Activated T-cell treated with anti-CD3 and anti-CD28 coated beads, Interleukin-2, amount 50 U/mL, for 24 hours (primary cell): ENCODE results near the gene PADI4.
A peak's percentile ranks its signal among the peaks of the same experiment; 100 is the strongest.
"Not testable (repeated sequence)": the region's sequence is repeated elsewhere in the genome, so short reads cannot be mapped to it uniquely, and the experiment has no call there.

ENCODE experiments used
- DNase-seq: peaks from one replicate; pipeline ENCODE4 v3.0.0-alpha.2; 2020
- H3K27ac Mint-ChIP-seq: 2 replicates; pipeline ENCODE4 v1.8.0; 2020; ENCODE audit warnings: mild to moderate bottlenecking, mixed read lengths
- H3K27me3 Mint-ChIP-seq: 2 replicates; pipeline ENCODE4 v1.8.0; 2020; ENCODE audit warnings: mixed read lengths
- H3K36me3 Mint-ChIP-seq: 2 replicates; pipeline ENCODE4 v1.8.0; 2020; ENCODE audit warnings: low read depth, mixed read lengths
- H3K4me1 Mint-ChIP-seq: 2 replicates; pipeline ENCODE4 v1.8.0; 2020; ENCODE audit warnings: low read depth, mixed read lengths
- H3K4me3 Mint-ChIP-seq: 2 replicates; pipeline ENCODE4 v1.8.0; 2020; ENCODE audit warnings: mild to moderate bottlenecking, moderate library complexity, mixed read lengths
- H3K9me3 Mint-ChIP-seq: 2 replicates; pipeline ENCODE4 v1.8.0; 2020; ENCODE audit warnings: mixed read lengths

PADI4 gene

DNA sequence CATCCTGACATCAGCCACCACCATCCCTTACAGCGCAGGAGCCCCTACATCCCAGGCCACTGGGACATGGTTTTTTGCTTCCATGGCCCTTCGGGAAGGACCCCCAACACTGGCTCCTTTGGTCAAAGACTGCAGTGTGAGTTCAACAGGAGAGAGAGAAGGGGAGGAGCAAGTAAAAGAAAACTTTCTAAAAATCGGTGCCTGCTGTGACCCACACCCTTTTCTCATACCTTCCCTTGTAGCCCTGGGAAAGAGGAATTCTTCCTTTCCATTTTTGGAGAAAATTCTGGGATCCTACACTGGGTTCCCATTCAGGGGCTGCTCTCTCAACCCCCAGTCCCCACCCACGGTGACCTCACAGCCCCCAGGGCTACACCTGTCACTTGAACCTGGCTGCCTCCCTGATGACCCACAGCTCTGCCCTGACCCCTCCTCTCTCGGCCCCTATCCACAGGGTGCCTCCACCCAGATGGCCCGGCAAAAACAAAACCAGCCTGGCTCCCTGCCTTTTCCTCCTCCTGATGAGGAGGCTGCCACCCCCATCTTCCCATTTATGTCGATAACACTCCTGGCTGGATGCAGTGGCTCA is 7.6 kb downstream of the PADI4 start:
- Mint-ChIP-seq H3K4me3 (no peak overlapping the region), H3K4me1 (peaks cover 6% of the 10 kb centered on the region), H3K27me3 (peaks cover 9% of the 10 kb centered on the region), H3K9me3 (no peaks in the 10 kb centered on the region), H3K36me3 (no peaks in the 10 kb centered on the region), H3K27ac (no peak overlapping the region)
- DNase-seq = no peak

DNA sequence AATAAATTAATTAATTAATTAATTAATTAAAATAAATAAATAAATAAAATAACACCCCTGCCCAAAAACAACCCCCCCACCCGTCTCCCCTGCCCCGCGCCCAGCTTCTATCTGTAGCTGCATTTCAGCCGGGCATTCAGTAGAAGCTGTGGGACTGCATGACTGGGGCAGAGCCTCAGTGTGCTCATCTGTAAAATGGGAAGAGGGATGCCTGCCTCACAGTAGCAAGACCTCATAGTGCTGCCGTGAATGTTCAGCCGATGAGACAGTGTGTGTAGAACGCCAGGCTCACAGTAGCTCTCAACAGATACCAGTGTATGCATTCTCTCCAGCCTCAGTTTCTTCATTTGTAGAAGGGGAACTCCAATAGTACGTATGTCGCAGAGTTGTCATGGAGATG is 8.7 kb downstream of the PADI4 start:
- Mint-ChIP-seq H3K27me3 (peaks cover 12% of the 10 kb centered on the region), H3K4me1 (peaks cover 5% of the 10 kb centered on the region), H3K4me3 (no peak overlapping the region), H3K9me3 (no peaks in the 10 kb centered on the region), H3K36me3 (no peaks in the 10 kb centered on the region), H3K27ac (no peak overlapping the region)
- DNase-seq = no peak

DNA sequence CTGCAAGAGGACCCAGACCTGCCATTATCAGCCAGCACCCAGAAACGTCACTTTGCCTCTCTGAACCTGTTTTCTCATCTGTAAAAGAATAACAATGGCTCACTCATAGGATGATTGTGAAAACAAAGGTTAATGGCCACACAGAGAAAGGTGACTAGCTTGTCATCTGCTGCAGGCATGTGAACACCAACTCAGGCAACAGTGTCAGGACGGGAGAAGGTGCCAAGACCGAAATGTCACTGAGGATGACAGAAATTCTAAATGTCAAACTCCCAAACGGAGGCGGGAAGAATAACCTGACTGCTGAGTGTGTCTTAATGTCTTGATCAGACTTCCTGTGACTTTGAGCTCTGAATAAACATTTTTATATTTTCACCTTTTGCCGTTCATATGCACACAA is 10.3 kb downstream of the PADI4 start:
- H3K4me1 Mint-ChIP-seq = no peaks in the 10 kb centered on the region
- no peaks in the 10 kb centered on the region for H3K36me3 Mint-ChIP-seq
- no peaks in the 10 kb centered on the region for H3K9me3 Mint-ChIP-seq
- no peak overlapping the region for H3K27ac Mint-ChIP-seq
- no peak for DNase-seq
- H3K27me3 Mint-ChIP-seq = peaks cover 9% of the 10 kb centered on the region
- H3K4me3 Mint-ChIP-seq = no peak overlapping the region

GRCh38 chr1:17319561-17320350 is 11.8 kb downstream of the PADI4 start:
- H3K27me3 Mint-ChIP-seq = peaks cover 9% of the 10 kb centered on the region
- no peaks in the 10 kb centered on the region for H3K4me1 Mint-ChIP-seq
- no peaks in the 10 kb centered on the region for H3K36me3 Mint-ChIP-seq
- no peak for DNase-seq
- H3K9me3 Mint-ChIP-seq = peaks cover 3% of the 10 kb centered on the region
- no peak overlapping the region for H3K27ac Mint-ChIP-seq
- H3K4me3 Mint-ChIP-seq = no peak overlapping the region

DNA sequence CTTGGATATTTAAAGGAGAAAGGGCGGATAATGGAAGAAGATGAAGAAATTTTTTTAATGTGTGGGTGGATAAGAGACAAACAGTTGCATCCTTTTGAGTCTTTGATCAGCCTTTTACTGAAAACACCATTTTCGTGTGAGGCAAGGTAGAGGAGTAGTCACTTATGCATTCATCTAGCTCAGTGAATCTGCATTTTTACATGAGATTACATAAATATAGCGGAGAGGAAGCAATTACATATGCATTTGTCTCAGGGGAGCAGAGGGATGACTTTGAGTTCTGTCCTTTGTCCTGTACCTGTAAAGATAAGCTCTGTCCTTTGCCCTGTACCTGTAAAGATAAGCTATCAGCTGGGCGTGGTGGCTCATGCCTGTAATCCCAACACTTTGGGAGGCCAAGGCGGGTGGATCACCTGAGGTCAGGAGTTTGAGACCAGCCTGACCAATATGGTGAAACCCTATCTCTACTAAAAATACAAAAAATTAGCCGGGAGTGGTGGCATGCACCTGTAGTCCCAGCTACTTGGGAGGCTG is 13.9 kb downstream of the PADI4 start:
- not testable (repeated sequence) for DNase-seq, H3K9me3 Mint-ChIP-seq, H3K27me3 Mint-ChIP-seq, H3K4me1 Mint-ChIP-seq, H3K36me3 Mint-ChIP-seq, H3K4me3 Mint-ChIP-seq, H3K27ac Mint-ChIP-seq

- Mint-ChIP-seq H3K4me1 (no peaks in the 10 kb centered on the region), H3K27ac (no peak overlapping the region), H3K36me3 (no peaks in the 10 kb centered on the region), H3K27me3 (peaks cover 17% of the 10 kb centered on the region), H3K4me3 (no peak overlapping the region), H3K9me3 (peaks cover 5% of the 10 kb centered on the region)
- DNase-seq = no peak
These were observed 20.9 kb downstream of the PADI4 start for GRCh38 chr1:17328855-17329254.

DNA sequence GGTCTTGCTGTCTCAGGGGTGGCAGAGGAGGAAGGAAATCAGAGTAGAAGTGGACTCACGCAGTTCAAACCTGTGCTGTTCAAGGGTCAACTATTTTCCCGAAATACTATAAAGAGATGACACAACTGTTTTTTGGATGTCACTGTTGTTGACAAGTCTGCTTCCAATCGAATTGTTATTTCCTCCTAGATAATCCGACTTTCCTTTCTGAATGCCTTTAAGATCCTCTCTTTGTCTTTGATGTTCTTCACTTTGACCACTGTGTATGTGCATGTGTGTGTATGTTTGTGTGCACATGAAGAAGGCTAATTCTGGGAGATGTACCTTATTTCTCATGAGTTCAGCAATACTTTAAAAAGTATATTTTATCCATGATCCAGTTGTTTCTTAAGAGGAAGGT is 21.6 kb downstream of the PADI4 start:
- Mint-ChIP-seq H3K27ac (no peak overlapping the region), H3K27me3 (peaks cover 17% of the 10 kb centered on the region), H3K9me3 (peaks cover 3% of the 10 kb centered on the region), H3K36me3 (no peaks in the 10 kb centered on the region), H3K4me3 (no peak overlapping the region), H3K4me1 (no peaks in the 10 kb centered on the region)
- DNase-seq = no peak

- H3K4me1 Mint-ChIP-seq = no peaks in the 10 kb centered on the region
- H3K36me3 Mint-ChIP-seq = no peaks in the 10 kb centered on the region
- DNase-seq = no peak
- H3K27ac Mint-ChIP-seq = no peak overlapping the region
- H3K9me3 Mint-ChIP-seq = no peaks in the 10 kb centered on the region
- H3K27me3 Mint-ChIP-seq = peaks cover 21% of the 10 kb centered on the region
- H3K4me3 Mint-ChIP-seq = no peak overlapping the region
These were observed 22.9 kb downstream of the PADI4 start for GRCh38 chr1:17330856-17331255.

DNA sequence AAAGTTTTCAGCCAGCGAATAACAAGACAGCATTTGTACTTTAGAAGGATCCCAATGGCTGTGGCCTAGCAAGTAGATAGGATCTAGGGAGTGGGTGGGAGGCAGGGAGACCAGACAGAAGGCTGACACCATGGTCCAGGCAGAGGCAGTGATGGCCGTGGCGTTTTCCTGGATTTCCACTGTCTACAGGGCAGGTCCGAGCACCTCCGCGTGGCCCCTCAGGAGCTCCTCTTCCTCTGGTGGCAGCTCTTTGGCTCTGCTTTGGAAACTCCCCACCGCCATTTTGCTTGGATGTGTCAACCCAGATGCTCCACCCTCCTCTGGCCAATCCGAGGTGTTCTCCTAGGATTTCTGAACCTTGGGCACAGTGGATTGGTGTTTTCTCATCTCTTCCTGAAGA is 25.1 kb downstream of the PADI4 start:
- DNase-seq = no peak
- H3K4me1 Mint-ChIP-seq = no peaks in the 10 kb centered on the region
- peaks cover 28% of the 10 kb centered on the region for H3K27me3 Mint-ChIP-seq
- H3K36me3 Mint-ChIP-seq = no peaks in the 10 kb centered on the region
- H3K4me3 Mint-ChIP-seq = no peak overlapping the region
- H3K9me3 Mint-ChIP-seq = no peaks in the 10 kb centered on the region
- H3K27ac Mint-ChIP-seq = no peak overlapping the region

GRCh38 chr1:17335821-17336710 is 28.1 kb downstream of the PADI4 start:
- Mint-ChIP-seq H3K9me3 (no peaks in the 10 kb centered on the region), H3K4me1 (no peaks in the 10 kb centered on the region), H3K27ac (no peak overlapping the region), H3K4me3 (no peak overlapping the region), H3K27me3 (peaks cover 26% of the 10 kb centered on the region), H3K36me3 (no peaks in the 10 kb centered on the region)
- peak; percentile 73 for DNase-seq

GRCh38 chr1:17338706-17339493 is 30.9 kb downstream of the PADI4 start:
- Mint-ChIP-seq H3K9me3 (no peaks in the 10 kb centered on the region), H3K36me3 (no peaks in the 10 kb centered on the region), H3K4me3 (no peak overlapping the region), H3K27ac (no peak overlapping the region), H3K27me3 (peaks cover 19% of the 10 kb centered on the region), H3K4me1 (no peaks in the 10 kb centered on the region)
- no peak for DNase-seq

DNA sequence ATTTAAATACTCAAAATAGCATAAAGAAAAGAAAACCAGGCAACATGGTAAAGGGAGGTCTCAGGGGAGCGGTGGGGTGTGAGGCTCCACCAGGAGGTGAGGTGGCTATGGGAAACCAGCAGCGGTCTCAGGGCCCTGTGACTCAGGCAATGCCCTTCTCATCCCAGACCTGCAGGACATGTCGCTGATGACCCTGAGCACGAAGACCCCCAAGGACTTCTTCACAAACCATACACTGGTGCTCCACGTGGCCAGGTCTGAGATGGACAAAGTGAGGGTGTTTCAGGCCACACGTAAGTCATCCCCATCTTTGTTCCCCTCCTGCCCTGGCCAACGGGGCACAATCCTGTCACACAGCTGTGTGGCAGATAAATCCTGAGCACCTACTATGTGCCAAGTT is 31.5 kb downstream of the PADI4 start:
- Mint-ChIP-seq H3K27me3 (peaks cover 19% of the 10 kb centered on the region), H3K36me3 (no peaks in the 10 kb centered on the region), H3K9me3 (no peaks in the 10 kb centered on the region), H3K4me3 (no peak overlapping the region), H3K4me1 (no peaks in the 10 kb centered on the region), H3K27ac (no peak overlapping the region)
- DNase-seq = no peak

DNA sequence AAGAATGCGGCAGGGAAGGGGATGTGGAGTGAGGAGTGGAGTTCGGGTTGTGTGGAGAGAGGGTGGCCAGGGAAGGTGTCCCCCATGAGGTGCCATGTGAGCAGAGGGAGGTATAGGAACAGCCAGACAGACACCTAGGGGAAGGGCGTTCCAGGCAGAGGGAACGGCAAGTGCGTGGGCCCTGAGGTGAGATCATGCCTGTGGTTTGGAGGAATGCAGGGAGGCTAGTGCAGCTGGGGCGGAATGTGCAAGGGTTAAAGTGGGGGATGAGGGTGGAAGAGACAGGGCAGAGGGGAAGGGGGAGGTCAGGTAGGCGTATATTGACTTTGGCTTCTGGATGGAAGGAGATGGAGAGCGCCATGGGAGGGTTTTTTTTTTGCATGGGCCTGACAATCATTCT is 32.4 kb downstream of the PADI4 start:
- DNase-seq = no peak
- Mint-ChIP-seq H3K4me3 (no peak overlapping the region), H3K36me3 (no peaks in the 10 kb centered on the region), H3K9me3 (no peaks in the 10 kb centered on the region), H3K4me1 (no peaks in the 10 kb centered on the region), H3K27ac (no peak overlapping the region), H3K27me3 (peaks cover 17% of the 10 kb centered on the region)

GRCh38 chr1:17342014-17342441 is 34.0 kb downstream of the PADI4 start:
- Mint-ChIP-seq H3K27me3 (peaks cover 6% of the 10 kb centered on the region), H3K9me3 (no peaks in the 10 kb centered on the region), H3K4me1 (no peaks in the 10 kb centered on the region), H3K27ac (no peak overlapping the region), H3K4me3 (no peak overlapping the region), H3K36me3 (no peaks in the 10 kb centered on the region)
- DNase-seq = no peak
